Measurements from ENCODE around the gene ASCL4. TPM values are rescaled to one million over a fixed set of nuclear protein-coding genes. Genes with fewer than 3 reads are reported as not detected.

ASCL4 gene
- total and polyA plus RNA-seq, 2 donors (not counting 1 experiment from before 2014, with no cell fraction given) = not detected

DNA sequence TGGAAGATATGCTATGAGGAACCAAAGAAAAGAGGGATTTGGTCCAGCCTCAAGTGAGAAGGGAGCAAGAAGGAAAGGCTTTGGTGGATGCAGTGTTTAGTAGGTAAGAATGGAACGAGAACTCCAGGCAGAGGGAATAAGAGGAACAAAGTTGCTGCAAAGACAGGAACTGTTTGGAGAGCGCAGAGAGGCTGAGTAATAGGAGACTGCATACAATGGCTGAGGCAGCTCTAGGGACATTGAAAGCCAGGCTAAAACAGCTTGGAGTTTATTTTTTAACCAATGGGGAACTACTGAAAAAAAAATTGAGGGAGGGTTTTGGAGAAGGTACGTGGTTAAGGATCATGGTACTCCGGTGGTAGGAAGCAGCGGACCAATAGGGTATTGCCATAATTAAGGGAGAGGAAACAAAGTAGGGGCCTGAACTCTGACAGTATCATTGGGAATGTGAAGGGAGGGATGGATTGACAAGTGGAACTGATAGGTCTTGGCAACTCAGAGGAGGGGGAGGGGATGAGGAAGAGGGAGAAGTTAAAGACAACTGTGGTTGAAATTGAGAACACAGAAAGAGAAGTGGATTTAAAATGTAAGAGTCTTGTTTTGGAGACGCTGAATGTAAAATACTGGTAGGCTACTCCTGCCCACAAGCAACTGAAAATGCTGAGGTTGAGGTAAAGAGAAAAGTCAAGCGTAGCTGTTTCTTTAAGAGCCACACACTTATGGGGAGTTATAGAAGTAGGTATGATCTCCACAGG, 4.8 kb downstream of the ASCL4 start:
- no peaks in the 10 kb centered on the region for H3K9me3 ChIP-seq (ENCODE audit: control insufficient read depth, insufficient read depth, low read depth, low read length)
- DNase-seq (ENCODE audit: low read depth in 2 of 2) = no peak
- H3K27me3 ChIP-seq (ENCODE audit: control insufficient read depth, insufficient read depth, low read length) = peaks cover 16% of the 10 kb centered on the region
- H3K36me3 ChIP-seq (ENCODE audit: control insufficient read depth, insufficient read depth, low read length) = no peaks in the 10 kb centered on the region
- no peak overlapping the region for H3K4me2 ChIP-seq (ENCODE audit: extremely low read depth, insufficient read depth, low read length)
- H3K9ac ChIP-seq (ENCODE audit: insufficient read depth, low read length) = no peak overlapping the region
- no peaks in the 10 kb centered on the region for H3K79me2 ChIP-seq (ENCODE audit: control insufficient read depth, insufficient read depth, low read length)
- no peak overlapping the region for H3K27ac ChIP-seq (ENCODE audit: insufficient read depth, low read length)
- no peaks in the 10 kb centered on the region for H4K20me1 ChIP-seq (ENCODE audit: control insufficient read depth, extremely low read depth, insufficient read depth, low read length)
- no peak overlapping the region for H3K4me3 ChIP-seq (replicated peaks in 1 of 4; ENCODE audit: control extremely low read depth in 1 of 4, insufficient read depth in 1 of 4, low read depth in 3 of 4, low read length in 4 of 4)
- no peak overlapping the region for H2AFZ ChIP-seq (ENCODE audit: low read length)
- no peak for TF ChIP-seq EZH2 (IDR thresholded peaks at IDR 0.05; ENCODE audit: low read length, missing control alignments)
- TF ChIP-seq, protein P1, sequence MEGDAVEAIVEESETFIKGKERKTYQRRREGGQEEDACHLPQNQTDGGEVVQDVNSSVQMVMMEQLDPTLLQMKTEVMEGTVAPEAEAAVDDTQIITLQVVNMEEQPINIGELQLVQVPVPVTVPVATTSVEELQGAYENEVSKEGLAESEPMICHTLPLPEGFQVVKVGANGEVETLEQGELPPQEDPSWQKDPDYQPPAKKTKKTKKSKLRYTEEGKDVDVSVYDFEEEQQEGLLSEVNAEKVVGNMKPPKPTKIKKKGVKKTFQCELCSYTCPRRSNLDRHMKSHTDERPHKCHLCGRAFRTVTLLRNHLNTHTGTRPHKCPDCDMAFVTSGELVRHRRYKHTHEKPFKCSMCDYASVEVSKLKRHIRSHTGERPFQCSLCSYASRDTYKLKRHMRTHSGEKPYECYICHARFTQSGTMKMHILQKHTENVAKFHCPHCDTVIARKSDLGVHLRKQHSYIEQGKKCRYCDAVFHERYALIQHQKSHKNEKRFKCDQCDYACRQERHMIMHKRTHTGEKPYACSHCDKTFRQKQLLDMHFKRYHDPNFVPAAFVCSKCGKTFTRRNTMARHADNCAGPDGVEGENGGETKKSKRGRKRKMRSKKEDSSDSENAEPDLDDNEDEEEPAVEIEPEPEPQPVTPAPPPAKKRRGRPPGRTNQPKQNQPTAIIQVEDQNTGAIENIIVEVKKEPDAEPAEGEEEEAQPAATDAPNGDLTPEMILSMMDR (conservative IDR thresholded peaks at IDR 0.05 in 1 of 2, IDR thresholded peaks at IDR 0.05 in 1 of 2; ENCODE audit: low read depth in 1 of 2, low read length in 2 of 2) = no peak
- no peaks in the 10 kb centered on the region for H3K4me1 ChIP-seq (ENCODE audit: control insufficient read depth, extremely low read depth, insufficient read depth, low read length)

DNA sequence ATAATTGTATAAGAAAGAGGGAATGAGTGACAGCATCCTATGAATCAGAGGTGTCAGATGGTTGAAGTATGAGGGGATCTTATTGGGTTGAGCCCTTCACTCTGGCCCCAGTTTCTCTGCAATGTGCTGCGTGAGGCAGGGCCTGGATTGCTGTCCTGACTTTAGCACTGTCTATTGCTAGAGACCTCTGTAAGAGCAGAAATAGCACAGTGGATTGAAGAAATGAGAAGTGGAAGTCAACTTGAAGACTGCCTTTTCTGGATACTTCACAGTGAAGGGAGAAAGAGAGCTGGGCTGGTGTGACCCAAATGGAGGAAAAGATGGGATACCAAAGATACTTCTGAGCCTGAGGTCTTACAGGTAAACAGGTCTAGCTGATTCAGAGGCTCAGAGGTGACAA, 5.8 kb downstream of the ASCL4 start:
- peaks cover 8% of the 10 kb centered on the region for H3K27me3 ChIP-seq (ENCODE audit: control insufficient read depth, insufficient read depth, low read length)
- H3K79me2 ChIP-seq (ENCODE audit: control insufficient read depth, insufficient read depth, low read length) = no peaks in the 10 kb centered on the region
- DNase-seq (ENCODE audit: low read depth in 2 of 2) = no peak
- H3K9me3 ChIP-seq (ENCODE audit: control insufficient read depth, insufficient read depth, low read depth, low read length) = no peaks in the 10 kb centered on the region
- H2AFZ ChIP-seq (ENCODE audit: low read length) = no peak overlapping the region
- H3K27ac ChIP-seq (ENCODE audit: insufficient read depth, low read length) = no peak overlapping the region
- no peak overlapping the region for H3K4me2 ChIP-seq (ENCODE audit: extremely low read depth, insufficient read depth, low read length)
- no peak overlapping the region for H3K4me3 ChIP-seq (replicated peaks in 1 of 4; ENCODE audit: control extremely low read depth in 1 of 4, insufficient read depth in 1 of 4, low read depth in 3 of 4, low read length in 4 of 4)
- no peaks in the 10 kb centered on the region for H4K20me1 ChIP-seq (ENCODE audit: control insufficient read depth, extremely low read depth, insufficient read depth, low read length)
- no peaks in the 10 kb centered on the region for H3K4me1 ChIP-seq (ENCODE audit: control insufficient read depth, extremely low read depth, insufficient read depth, low read length)
- no peak overlapping the region for H3K9ac ChIP-seq (ENCODE audit: insufficient read depth, low read length)
- no peaks in the 10 kb centered on the region for H3K36me3 ChIP-seq (ENCODE audit: control insufficient read depth, insufficient read depth, low read length)
- TF ChIP-seq, protein P1 (conservative IDR thresholded peaks at IDR 0.05 in 1 of 2, IDR thresholded peaks at IDR 0.05 in 1 of 2; ENCODE audit: low read depth in 1 of 2, low read length in 2 of 2) = no peak
- TF ChIP-seq EZH2 (IDR thresholded peaks at IDR 0.05; ENCODE audit: low read length, missing control alignments) = no peak

DNA sequence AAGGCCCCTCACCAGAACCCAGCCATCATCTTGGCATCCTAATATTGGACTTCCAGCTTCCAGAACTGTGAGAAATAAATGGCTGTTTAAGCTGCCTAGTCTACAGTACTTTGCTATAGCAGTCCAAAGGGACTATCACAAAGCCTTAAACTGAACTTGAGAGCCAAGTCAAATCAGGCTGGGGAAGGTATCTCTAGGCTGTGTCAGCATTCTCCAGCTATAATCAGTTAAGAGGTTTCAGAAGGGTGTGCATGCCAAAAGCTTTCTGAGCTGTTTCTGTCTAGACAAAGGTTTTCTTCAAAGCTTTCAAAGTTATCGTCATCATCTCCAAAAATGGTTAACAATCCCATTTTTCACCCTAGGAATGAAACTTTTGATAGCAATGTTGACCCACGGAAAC, 7.6 kb downstream of the ASCL4 start:
- Histone ChIP-seq H3K4me2 (ENCODE audit: extremely low read depth, insufficient read depth, low read length) (no peak overlapping the region), H3K79me2 (ENCODE audit: control insufficient read depth, insufficient read depth, low read length) (no peaks in the 10 kb centered on the region), H3K9me3 (ENCODE audit: control insufficient read depth, insufficient read depth, low read depth, low read length) (no peaks in the 10 kb centered on the region), H4K20me1 (ENCODE audit: control insufficient read depth, extremely low read depth, insufficient read depth, low read length) (no peaks in the 10 kb centered on the region), H3K4me1 (ENCODE audit: control insufficient read depth, extremely low read depth, insufficient read depth, low read length) (no peaks in the 10 kb centered on the region), H3K36me3 (ENCODE audit: control insufficient read depth, insufficient read depth, low read length) (no peaks in the 10 kb centered on the region), H2AFZ (ENCODE audit: low read length) (no peak overlapping the region), H3K27ac (ENCODE audit: insufficient read depth, low read length) (no peak overlapping the region), H3K27me3 (ENCODE audit: control insufficient read depth, insufficient read depth, low read length) (no peaks in the 10 kb centered on the region), H3K9ac (ENCODE audit: insufficient read depth, low read length) (no peak overlapping the region), H3K4me3 (replicated peaks in 1 of 4; ENCODE audit: control extremely low read depth in 1 of 4, insufficient read depth in 1 of 4, low read depth in 3 of 4, low read length in 4 of 4) (no peak overlapping the region)
- no peak for DNase-seq (ENCODE audit: low read depth in 2 of 2)
- no peak for TF ChIP-seq EZH2 (IDR thresholded peaks at IDR 0.05; ENCODE audit: low read length, missing control alignments)
- TF ChIP-seq, protein P1 (conservative IDR thresholded peaks at IDR 0.05 in 1 of 2, IDR thresholded peaks at IDR 0.05 in 1 of 2; ENCODE audit: low read depth in 1 of 2, low read length in 2 of 2) = no peak
